Heart left ventricle (tissue), 16 donors: ENCODE results near the gene DLGAP1. TPM values are rescaled to one million over a fixed set of nuclear protein-coding genes. Genes with fewer than 3 reads are reported as not detected.

ENCODE experiments used
- ATAC-seq, 4 donors: fragments of 200-7000 bp; cut with Tn5 transposase; one replicate each; pipeline ENCODE4 v1.9.1; 2020 to 2022; ENCODE audit warnings: moderate library complexity in 4 of 4, mild to moderate bottlenecking in 3 of 4, moderate number of reproducible peaks in 1 of 4
- DNase-seq, 5 donors: peaks; one replicate each; pipeline ENCODE4 v3.0.0-alpha.2; 2020
- H3K27ac ChIP-seq, 12 donors: fragments of 200-600 bp; sonication (generic) in 4 of 12; one replicate each; pipeline versions ENCODE4 v1.5.0 to v1.8.0; 2016 to 2022; ENCODE audit warnings: mild to moderate bottlenecking in 2 of 12
- H3K27me3 ChIP-seq, 9 donors: fragments of 200-600 bp; sonication (generic) in 2 of 9; one replicate each; pipeline versions ENCODE4 v1.5.1 to v1.8.0; 2016 to 2022; ENCODE audit warnings: mild to moderate bottlenecking in 3 of 9
- H3K36me3 ChIP-seq, 9 donors: fragments of 200-600 bp; sonication (generic) in 2 of 9; one replicate each; pipeline versions ENCODE4 v1.5.0 to v1.8.0; 2018 to 2022; ENCODE audit warnings: mild to moderate bottlenecking in 2 of 9
- H3K4me1 ChIP-seq, 12 donors: fragments of 200-600 bp; sonication (generic) in 4 of 12; one replicate each; pipeline versions ENCODE4 v1.5.0 to v1.8.0; 2016 to 2022; ENCODE audit warnings: mild to moderate bottlenecking in 3 of 12
- H3K4me3 ChIP-seq, 12 donors: fragments of 200-600 bp; sonication (generic) in 4 of 12; one replicate each; pipeline versions ENCODE4 v1.5.0 to v1.8.0; 2017 to 2022; ENCODE audit warnings: mild to moderate bottlenecking in 9 of 12, moderate library complexity in 4 of 12
- H3K9me3 ChIP-seq, 12 donors: fragments of 200-600 bp; sonication (generic) in 4 of 12; one replicate each; pipeline versions ENCODE4 v1.5.0 to v1.8.0; 2016 to 2022; ENCODE audit warnings: mild to moderate bottlenecking in 1 of 12
- POLR2A ChIP-seq, 2 donors: fragments of 450-650 bp; IDR thresholded peaks; one replicate each; pipeline ENCODE4 v1.6.1; 2017; ENCODE audit warnings: antibody characterized with exemption in 2 of 2, mild to moderate bottlenecking in 2 of 2, moderate library complexity in 2 of 2
- WGBS, 4 donors: extraction: QIAGEN DNeasy Blood & Tissue Kit in 2 of 4; methylation state at CpG; one replicate each; pipeline versions ENCODE4 v1.1.5 to v1.1.7; 2013 to 2018; 5-methylcytosine and 5-hydroxymethylcytosine counted together
- intact Hi-C, 10 donors: fragments of 100-400 bp; cut with DNase I; formaldehyde crosslinking; loops; one replicate each; pipeline versions ENCODE4 v1.11.1 to v1.14.2; 2022
- polyA plus RNA-seq, 2 donors: library from polyadenylated mRNA; stranded (reverse); fragments of 200-250 nt; gene quantifications; one replicate each; pipeline ENCODE4 v1.2.3, GENCODE V29; 2013
- total RNA-seq, 9 donors: library from RNA; depleted of rRNA in 2 of 9; stranded (reverse); fragments of >200 nt in 2 of 9; fragmentation: NEBNext Ultra II Directional in 3 of 9; extraction: Animal tissue kit (Norgen Biotek cat#: 25700) in 3 of 9; gene quantifications; one replicate each; pipeline versions ENCODE4 v1.1.0 to v1.2.4, GENCODE V29; 2016 to 2023
- TF ChIP-seq, protein P1 (sequence below), 12 donors: fragments of 200-600 bp; sonication (generic) in 4 of 12; IDR thresholded peaks; one replicate each; pipeline versions ENCODE4 v1.5.0 to v1.8.0; 2018 to 2022; ENCODE audit warnings: antibody characterized with exemption in 12 of 12, mild to moderate bottlenecking in 5 of 12
- donor health status: ischemic (EF 13 %, LVEDD 7.1; RV severe dilation, severe dysfunction).
- donor health status: healthy with polysubstance abuse.
- donor health status: DM: no; HTN: yes; CAD: no.
- donor health status: DM: no; HTN: no; CAD: no.
- donor health status: ischemic (EF 25% LVEDD 6.9; RV normal size, moderate dysfunction).
- donor health status: ischemic (EF 25% LVEDD 5.7; RV mildly dilated, moderate dysfunction).
- donor health status: healthy.
- donor health status: DM: yes; HTN: yes; CAD: no.
- donor health status: ischemic (EF 35%, LVEDD 5.7; RV mildly dilated, moderate dysfunction).
- donor health status: nonischemic (EF 11% LVEDD 7.7; RV severe dilation, severe dysfunction).
- donor health status: DM: yes; HTN: yes; CAD: no.
- donor health status: PGD.
- donor health status: ischemic (EF 29% LVEDD 5.4; RV normal size, mild dysfunction).
- donor health status: nonischemic (EF 23%, LVEDD 6.1; RV moderate dilation, normal function).

Gene DLGAP1
- total and polyA plus RNA-seq, 11 donors = 0.10 to 5.5 (median 0.40) TPM; not detected in 1

DNA sequence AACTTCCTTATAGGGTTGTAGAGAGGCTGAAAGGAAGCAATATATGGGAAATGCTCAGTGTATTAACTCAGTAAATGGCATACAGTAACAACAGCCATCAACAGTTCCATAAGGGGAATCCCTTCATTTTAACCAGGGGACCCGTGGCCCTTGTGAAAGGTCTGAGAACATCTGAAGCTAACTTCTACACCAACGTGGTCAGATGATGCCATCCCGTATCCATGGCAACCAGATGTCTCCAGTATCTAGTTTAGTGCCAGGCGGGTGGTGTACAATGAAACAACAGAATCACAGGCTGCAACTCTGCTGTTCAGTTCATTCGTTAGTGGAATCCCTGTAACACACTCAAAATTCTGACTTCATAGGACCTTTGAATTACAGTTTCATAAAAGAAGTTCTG, 842.8 kb downstream of the DLGAP1 start:
- Histone ChIP-seq H3K4me3 (no peak overlapping the region), H3K27ac (no peak overlapping the region), H3K36me3 (no peaks in the 10 kb centered on the region), H3K9me3 (no peaks in the 10 kb centered on the region), H3K4me1 (no peaks in the 10 kb centered on the region), H3K27me3 (no peaks in the 10 kb centered on the region)
- 79 to 84% (median 82%) methylated on average over 5 of the region's 5 CpGs for WGBS, 4 donors
- intact Hi-C loops = no loop called here
- no peak for ATAC-seq
- peak in 1 of 5 donors; percentile 5 for DNase-seq
- TF ChIP-seq, protein P1, sequence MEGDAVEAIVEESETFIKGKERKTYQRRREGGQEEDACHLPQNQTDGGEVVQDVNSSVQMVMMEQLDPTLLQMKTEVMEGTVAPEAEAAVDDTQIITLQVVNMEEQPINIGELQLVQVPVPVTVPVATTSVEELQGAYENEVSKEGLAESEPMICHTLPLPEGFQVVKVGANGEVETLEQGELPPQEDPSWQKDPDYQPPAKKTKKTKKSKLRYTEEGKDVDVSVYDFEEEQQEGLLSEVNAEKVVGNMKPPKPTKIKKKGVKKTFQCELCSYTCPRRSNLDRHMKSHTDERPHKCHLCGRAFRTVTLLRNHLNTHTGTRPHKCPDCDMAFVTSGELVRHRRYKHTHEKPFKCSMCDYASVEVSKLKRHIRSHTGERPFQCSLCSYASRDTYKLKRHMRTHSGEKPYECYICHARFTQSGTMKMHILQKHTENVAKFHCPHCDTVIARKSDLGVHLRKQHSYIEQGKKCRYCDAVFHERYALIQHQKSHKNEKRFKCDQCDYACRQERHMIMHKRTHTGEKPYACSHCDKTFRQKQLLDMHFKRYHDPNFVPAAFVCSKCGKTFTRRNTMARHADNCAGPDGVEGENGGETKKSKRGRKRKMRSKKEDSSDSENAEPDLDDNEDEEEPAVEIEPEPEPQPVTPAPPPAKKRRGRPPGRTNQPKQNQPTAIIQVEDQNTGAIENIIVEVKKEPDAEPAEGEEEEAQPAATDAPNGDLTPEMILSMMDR (IDR thresholded peaks at IDR 0.05) = no peak
- TF ChIP-seq POLR2A (IDR thresholded peaks at IDR 0.05) = no peak

DNA sequence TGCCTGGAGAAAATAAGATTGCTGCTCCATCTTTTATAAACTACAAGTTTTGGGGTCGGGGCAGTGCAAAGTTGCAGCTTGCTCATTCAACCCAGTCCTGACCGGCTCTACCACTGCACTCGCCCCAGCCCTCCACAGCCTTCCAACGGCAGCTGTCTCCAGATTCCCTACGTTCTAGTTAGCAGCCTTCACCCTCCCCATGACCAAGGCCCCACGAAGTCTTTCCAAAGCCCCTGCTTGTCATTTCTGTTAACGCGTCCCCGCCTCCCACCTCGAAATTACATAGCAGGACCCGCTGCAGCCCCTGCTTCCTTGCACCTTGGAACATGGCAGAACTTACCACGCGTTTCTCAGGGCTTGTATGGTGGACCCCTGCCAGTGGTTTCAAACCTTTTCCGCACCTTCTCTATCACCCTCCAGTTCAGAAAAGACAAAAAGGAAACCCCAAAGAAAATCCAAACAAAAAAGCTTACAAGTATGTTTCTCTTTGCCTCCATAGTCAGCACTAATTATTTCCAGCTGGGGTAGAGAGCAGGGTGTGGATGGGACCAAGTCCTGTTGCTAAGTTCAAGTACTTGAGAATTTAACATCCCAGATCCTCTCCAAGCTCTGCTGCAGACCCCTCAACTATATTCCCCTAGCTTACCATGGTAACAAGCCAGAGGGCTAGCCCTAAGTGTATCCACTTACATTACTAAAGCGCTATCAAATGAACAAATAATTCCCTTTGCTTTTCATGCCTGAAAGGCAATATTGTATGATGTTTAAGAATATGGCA, 843.6 kb downstream of the DLGAP1 start:
- no peaks in the 10 kb centered on the region for H3K36me3 ChIP-seq
- no peak overlapping the region for H3K27ac ChIP-seq
- peak overlapping the region in 2 of 12 donors; percentile 16 to 31 for H3K4me3 ChIP-seq
- intact Hi-C loops = no loop called here
- no peak for ATAC-seq
- WGBS, 4 donors = 69 to 74% (median 71%) methylated on average over 15 of the region's 15 CpGs
- peaks cover 0 to 7% (median 0%) of the 10 kb centered on the region in 12 donors for H3K4me1 ChIP-seq
- no peaks in the 10 kb centered on the region for H3K9me3 ChIP-seq
- no peak for TF ChIP-seq POLR2A (IDR thresholded peaks at IDR 0.05)
- TF ChIP-seq, protein P1 (IDR thresholded peaks at IDR 0.05) = no peak
- DNase-seq = no peak
- no peaks in the 10 kb centered on the region for H3K27me3 ChIP-seq

DNA sequence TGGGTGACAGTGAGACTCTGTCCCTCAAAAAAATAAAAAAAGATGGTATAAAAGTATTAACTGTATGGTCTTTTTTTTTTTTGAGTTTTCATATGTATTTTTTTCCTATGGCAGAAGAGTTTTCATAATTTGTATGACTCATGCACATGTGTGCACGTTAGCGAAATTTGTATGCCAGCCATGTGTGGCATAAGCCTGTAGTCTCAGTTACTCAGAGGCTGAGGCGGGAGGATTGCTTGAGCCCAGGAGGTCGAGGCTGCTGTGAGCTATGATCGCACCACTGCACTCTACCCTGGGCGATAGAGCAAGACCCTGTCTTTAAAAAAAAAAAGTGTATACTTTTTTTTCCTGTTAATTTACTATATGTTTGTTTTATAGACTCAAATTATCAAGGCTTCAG, 844.3 kb downstream of the DLGAP1 start:
- WGBS, 4 donors = 92 to 97% (median 94%) methylated on average over 6 of the region's 6 CpGs
- Histone ChIP-seq H3K27ac (no peak overlapping the region), H3K4me1 (peaks cover 0 to 14% (median under 1%) of the 10 kb centered on the region in 12 donors), H3K4me3 (no peak overlapping the region), H3K27me3 (no peaks in the 10 kb centered on the region), H3K36me3 (no peaks in the 10 kb centered on the region), H3K9me3 (no peaks in the 10 kb centered on the region)
- intact Hi-C loops = no loop called here
- DNase-seq = no peak
- TF ChIP-seq, protein P1 (IDR thresholded peaks at IDR 0.05) = no peak
- no peak for TF ChIP-seq POLR2A (IDR thresholded peaks at IDR 0.05)
- no peak for ATAC-seq

DNA sequence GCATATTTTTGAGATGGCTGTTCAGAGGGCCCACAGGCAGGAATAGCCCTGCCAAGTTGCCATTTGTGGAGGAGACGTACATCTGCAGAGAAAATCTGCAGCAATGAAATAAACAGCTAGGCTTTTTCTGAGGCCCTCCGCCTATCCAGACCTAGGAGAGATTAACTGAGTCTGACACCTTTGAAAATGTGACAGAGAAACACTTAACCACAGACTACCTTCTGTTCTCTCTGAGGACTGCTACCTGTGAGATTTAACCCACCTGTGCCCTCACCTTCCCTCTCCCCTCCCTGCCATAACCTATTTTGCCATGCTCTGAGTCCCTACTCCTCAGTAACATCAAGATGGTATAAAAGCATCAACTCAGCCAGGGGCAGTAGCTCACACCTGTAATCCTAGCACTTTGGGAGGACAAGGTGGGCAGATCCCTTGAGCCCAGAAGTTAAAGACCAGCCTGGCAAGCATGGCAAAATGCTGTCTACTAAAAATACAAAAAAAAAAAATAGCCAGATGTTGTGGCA, 844.9 kb downstream of the DLGAP1 start:
- no peak for DNase-seq
- Histone ChIP-seq H3K27ac (no peak overlapping the region), H3K4me3 (no peak overlapping the region), H3K4me1 (peaks cover 0 to 19% (median 6%) of the 10 kb centered on the region in 12 donors), H3K9me3 (no peaks in the 10 kb centered on the region), H3K27me3 (no peaks in the 10 kb centered on the region), H3K36me3 (no peaks in the 10 kb centered on the region)
- WGBS, 4 donors = 89 to 95% (median 92%) methylated on average over 2 of the region's 2 CpGs
- intact Hi-C loops = no loop called here
- ATAC-seq = no peak
- TF ChIP-seq POLR2A (IDR thresholded peaks at IDR 0.05) = no peak
- TF ChIP-seq, protein P1 (IDR thresholded peaks at IDR 0.05) = no peak
